ENCODE data around the gene KDM4B. TPM values are rescaled to one million over a fixed set of nuclear protein-coding genes. Genes with fewer than 3 reads are reported as not detected.

The KDM4B gene
- total RNA-seq, 1 donor from 2014 or later, result 24.5 TPM

GRCh38 chr19:5064896-5065295 lies 96.0 kb downstream of the KDM4B start:
- DNase-seq (ENCODE audit: low spot score in 2 of 2), result no peak
- no peak for FAIRE-seq

- DNase-seq (ENCODE audit: low spot score in 2 of 2) (no peak), FAIRE-seq (no peak)
These were observed 96.8 kb downstream of the KDM4B start for GRCh38 chr19:5065663-5066093.

- FAIRE-seq (no peak), DNase-seq (ENCODE audit: low spot score in 2 of 2) (no peak)
These were observed 97.9 kb downstream of the KDM4B start for GRCh38 chr19:5066768-5067167.

DNA sequence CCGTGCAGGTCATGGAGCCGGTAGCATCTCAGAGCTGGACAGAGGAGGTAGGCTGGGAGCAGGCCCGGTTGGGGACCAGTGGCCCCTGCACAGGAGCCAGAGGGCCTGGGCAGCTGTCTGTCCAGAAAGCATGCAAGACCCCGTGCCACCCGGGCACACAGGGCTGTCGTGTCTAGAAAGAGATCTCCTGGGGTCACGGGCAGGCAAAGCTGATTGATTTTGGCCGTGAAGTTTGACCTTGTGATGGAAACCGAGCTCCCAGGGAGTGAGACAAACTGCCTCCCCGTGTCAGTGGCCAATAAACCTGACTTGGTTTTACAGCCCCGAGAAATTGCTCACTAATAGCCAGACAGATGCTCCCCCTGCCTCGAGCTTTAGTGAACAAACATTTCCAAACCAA lies 98.8 kb downstream of the KDM4B start:
- DNase-seq (ENCODE audit: low spot score in 2 of 2), result no peak

DNA sequence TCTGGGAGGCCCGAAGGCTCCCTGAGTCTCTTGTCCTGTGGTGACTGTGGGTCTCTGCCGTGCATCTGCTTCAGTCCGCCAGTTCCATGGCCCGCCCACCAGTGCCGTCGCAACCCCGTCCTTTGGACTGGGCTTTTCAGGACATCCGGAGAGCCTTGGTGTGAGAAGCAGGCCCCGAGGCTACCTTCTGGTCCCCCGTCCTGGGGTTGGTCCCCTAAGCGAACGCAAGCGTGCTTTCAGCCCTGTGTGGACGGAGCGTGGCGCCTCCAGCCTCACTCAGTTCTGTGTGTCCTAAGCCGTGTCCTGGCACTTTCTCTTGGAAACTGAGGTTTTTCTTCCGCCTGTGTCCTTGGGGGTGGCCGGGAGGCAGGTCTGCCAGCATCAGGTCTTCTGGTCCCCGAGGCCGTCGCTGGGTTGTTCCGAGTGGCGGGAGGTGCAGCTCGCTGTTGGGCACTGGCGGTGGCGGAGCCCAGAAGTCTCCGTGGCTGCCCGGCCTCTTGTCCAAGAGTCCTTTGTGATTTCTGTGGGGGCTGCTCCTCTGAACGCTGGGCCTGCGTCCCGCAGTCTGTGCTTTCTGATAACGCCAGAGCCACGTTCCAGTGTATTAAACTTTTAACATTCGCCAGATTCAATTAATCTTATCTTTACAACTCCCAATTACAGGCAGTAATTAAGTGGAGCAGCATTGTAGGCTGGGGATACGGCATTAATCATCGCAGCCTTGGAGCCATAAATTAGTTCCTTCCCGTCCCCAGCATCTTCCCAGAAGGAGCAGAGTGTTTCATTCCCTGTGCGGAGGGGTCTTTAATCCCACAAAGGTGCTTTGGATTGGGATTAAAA lies 99.5 kb downstream of the KDM4B start:
- no peak for FAIRE-seq
- DNase-seq (ENCODE audit: low spot score in 2 of 2), result no peak

More for the DNA sequence above, 98.8 kb downstream of the KDM4B start:
- no peak for FAIRE-seq

GRCh38 chr19:5070331-5070730 lies 101.4 kb downstream of the KDM4B start:
- DNase-seq (ENCODE audit: low spot score in 2 of 2), result peak in 1 of 2 donors; percentile 56
- no peak for FAIRE-seq

- no peak for FAIRE-seq
- no peak for DNase-seq (ENCODE audit: low spot score in 2 of 2)
These were observed 102.0 kb downstream of the KDM4B start for GRCh38 chr19:5070930-5071329.

DNA sequence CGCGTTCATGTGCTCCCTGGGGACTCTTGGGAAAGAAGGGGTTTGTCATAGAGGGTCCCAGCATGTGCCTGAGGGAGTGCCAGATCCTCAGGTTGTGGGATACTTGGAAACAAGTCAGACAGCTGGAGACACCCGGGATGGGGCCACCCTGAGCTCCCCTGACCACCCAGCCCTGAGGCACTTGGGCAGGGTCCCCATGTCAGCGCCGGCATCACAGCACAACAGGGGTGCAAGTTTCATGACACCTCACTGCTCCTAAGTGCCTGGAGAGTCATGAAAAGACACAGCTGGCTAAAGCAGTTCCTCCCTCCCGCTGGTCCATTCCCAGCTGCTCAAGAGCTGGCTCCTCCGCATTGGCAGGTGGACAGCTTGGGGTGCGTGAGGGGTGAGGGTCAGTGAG lies 102.7 kb downstream of the KDM4B start:
- DNase-seq (ENCODE audit: low spot score in 2 of 2), result no peak
- FAIRE-seq, result no peak

GRCh38 chr19:5072115-5072514 lies 103.2 kb downstream of the KDM4B start:
- no peak for FAIRE-seq
- DNase-seq (ENCODE audit: low spot score in 2 of 2), result no peak

- no peak for FAIRE-seq
- no peak for DNase-seq (ENCODE audit: low spot score in 2 of 2)
These were observed 104.4 kb downstream of the KDM4B start for GRCh38 chr19:5073153-5073844.

- FAIRE-seq, result no peak
- DNase-seq (ENCODE audit: low spot score in 2 of 2), result no peak
These were observed 105.5 kb downstream of the KDM4B start for GRCh38 chr19:5074407-5074806.

DNA sequence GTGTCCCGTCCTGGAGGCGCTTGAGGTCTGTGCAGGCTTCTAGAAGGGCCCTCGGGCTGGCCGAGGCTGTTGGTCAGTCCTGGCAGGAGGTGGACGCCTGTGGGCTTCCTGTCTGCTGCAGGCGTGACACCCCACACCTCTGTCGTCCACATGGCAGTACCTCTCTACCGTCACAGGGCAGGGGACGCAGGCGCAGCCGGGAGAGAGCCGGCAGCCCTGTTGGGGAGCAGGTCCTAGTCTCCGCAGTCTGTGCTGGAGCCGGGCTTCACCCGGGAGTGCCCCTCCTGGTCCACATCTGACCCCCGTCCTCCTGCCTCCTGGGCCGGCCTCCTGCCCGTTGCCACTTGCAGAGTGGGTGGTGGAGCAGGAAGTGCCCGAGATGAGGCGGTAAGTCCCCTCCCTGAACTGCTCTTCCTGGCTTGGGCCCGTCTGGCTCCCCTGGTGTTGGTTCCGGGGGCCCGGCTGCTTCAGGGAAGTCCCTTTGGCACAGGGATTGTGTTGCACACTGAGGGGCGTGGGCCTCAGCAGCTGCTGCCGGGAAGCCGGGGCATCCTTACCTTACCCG lies 106.0 kb downstream of the KDM4B start:
- FAIRE-seq (no peak), DNase-seq (ENCODE audit: low spot score in 2 of 2) (no peak)

- no peak for FAIRE-seq
These were observed 106.7 kb downstream of the KDM4B start for GRCh38 chr19:5075597-5075996.

GRCh38 chr19:5076440-5077208 lies 107.7 kb downstream of the KDM4B start:
- FAIRE-seq (no peak), DNase-seq (ENCODE audit: low spot score in 2 of 2) (no peak)

More at GRCh38 chr19:5075597-5075996, 106.7 kb downstream of the KDM4B start:
- no peak for DNase-seq (ENCODE audit: low spot score in 2 of 2)

DNA sequence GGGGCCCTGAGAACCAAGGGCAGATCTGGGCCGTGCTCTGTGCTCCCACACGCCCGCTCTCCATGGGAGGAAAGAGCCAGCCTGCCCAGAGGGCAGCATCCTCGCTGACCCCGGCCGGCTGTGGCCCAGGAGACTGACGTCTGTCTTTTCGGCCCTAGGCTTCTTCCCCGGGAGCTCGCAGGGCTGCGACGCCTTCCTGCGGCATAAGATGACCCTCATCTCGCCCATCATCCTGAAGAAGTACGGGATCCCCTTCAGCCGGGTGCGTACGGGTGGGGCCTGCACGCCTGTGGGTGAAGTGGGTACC lies 108.2 kb downstream of the KDM4B start:
- DNase-seq (ENCODE audit: low spot score in 2 of 2) (no peak), FAIRE-seq (no peak)

DNA sequence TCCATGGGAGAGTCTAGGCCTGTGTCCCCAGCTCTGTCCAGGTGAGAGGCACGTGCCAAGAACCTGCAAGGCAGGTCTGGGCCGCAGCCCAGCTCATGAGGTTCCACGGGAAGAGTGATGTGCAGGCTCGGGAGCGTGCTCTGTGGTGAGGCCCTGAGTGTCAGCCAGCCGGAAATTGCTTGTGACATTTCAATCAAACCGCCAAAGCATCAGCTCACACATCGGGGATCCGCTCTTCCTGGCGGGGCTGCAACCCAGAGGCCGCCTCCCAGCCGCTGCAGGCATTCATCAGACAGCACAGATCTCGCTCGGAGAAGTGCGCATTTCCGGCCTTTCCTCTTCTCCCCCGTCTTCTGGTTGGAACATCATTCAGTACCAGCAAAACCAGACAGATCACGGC lies 109.3 kb downstream of the KDM4B start:
- no peak for FAIRE-seq
- DNase-seq (ENCODE audit: low spot score in 2 of 2), result no peak

GRCh38 chr19:5078666-5079065 lies 109.8 kb downstream of the KDM4B start:
- FAIRE-seq (no peak), DNase-seq (ENCODE audit: low spot score in 2 of 2) (peak; percentile 56 to 71)

GRCh38 chr19:5079071-5079774 lies 110.3 kb downstream of the KDM4B start:
- DNase-seq (ENCODE audit: low spot score in 2 of 2), result no peak
- no peak for FAIRE-seq

DNA sequence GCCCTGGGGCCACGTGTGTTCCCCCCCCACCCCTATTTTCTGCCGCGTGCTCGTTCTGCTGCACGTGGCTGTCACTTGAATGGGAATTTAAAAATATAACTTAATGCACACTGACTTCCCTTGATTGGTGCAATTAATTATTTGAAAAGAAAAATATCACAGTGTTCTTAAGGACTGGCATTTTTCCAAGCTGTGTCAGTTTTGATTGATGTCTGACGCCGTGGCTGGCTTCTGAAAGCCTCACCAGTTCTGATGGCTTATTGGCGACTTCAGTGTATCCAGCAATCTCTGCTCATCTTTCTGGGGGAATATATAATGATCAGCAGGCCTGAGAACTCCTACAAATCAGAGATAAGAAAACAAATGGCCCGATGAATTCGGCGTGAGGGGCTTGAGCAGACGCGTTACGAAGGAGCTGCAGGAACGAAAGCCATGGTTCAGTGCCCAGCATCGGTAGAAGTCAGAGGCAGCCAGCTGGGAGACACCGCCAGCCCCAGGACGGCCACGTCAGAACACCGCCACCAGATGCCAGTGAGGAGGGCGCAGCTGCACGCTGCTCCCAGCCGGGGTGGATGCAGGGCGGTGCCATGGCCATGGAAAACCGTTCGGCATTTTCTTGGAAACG lies 111.2 kb downstream of the KDM4B start:
- DNase-seq (ENCODE audit: low spot score in 2 of 2), result peak in 1 of 2 donors; percentile 51
- no peak for FAIRE-seq

- FAIRE-seq (no peak), DNase-seq (ENCODE audit: low spot score in 2 of 2) (no peak)
These were observed 111.9 kb downstream of the KDM4B start for GRCh38 chr19:5080809-5081208.

All from frontal cortex (tissue), 4 donors.